Right lobe of liver (tissue), 6 donors: ENCODE results near the gene RBM38. TPM values are rescaled to one million over a fixed set of nuclear protein-coding genes. Genes with fewer than 3 reads are reported as not detected.

Experiments
- ATAC-seq, 4 donors: fragments of 200-7000 bp; cut with Tn5 transposase; one replicate each; pipeline ENCODE4 v1.9.1; 2020; ENCODE audit warnings: mild to moderate bottlenecking in 4 of 4, moderate library complexity in 4 of 4
- DNase-seq, 3 donors: peaks; one replicate each; pipeline ENCODE4 v3.0.0-alpha.2; 2020
- H3K27ac ChIP-seq, 3 donors: fragments of 200-600 bp; one replicate each; pipeline ENCODE4 v1.8.0; 2022
- H3K27me3 ChIP-seq, 2 donors: fragments of 200-600 bp; one replicate each; pipeline ENCODE4 v1.8.0; 2022
- H3K36me3 ChIP-seq, 4 donors: fragments of 200-600 bp; sonication (generic) in 1 of 4; one replicate each; pipeline versions ENCODE4 v1.5.1 to v1.8.0; 2017 to 2022; ENCODE audit warnings: control low read depth in 1 of 4
- H3K4me1 ChIP-seq, 4 donors: fragments of 200-600 bp; sonication (generic) in 1 of 4; one replicate each; pipeline versions ENCODE4 v1.5.1 to v1.8.0; 2017 to 2022; ENCODE audit warnings: control low read depth in 1 of 4
- H3K4me3 ChIP-seq, 3 donors: fragments of 200-600 bp; one replicate each; pipeline ENCODE4 v1.8.0; 2022
- H3K9me3 ChIP-seq, 4 donors: fragments of 200-600 bp; sonication (generic) in 1 of 4; one replicate each; pipeline versions ENCODE4 v1.5.1 to v1.8.0; 2017 to 2022; ENCODE audit warnings: control low read depth in 1 of 4
- POLR2A ChIP-seq: fragments of 450-650 bp; IDR thresholded peaks from one replicate; pipeline ENCODE4 v1.6.1; 2017; ENCODE audit warnings: antibody characterized with exemption, mild to moderate bottlenecking
- WGBS: methylation state at CpG from one replicate; pipeline ENCODE4 v1.1.6; 2018; ENCODE audit warnings: low coverage, low lambda C conversion rate; ENCODE audit not compliant: insufficient coverage; ENCODE audit errors: missing lambda C conversion rate; 5-methylcytosine and 5-hydroxymethylcytosine counted together
- intact Hi-C, 2 donors: fragments of 100-400 bp; cut with DNase I; formaldehyde crosslinking; loops; one replicate each; pipeline versions ENCODE4 v1.11.2 to v1.14.1; 2022
- total RNA-seq, 6 experiments: library from RNA; depleted of rRNA in 2 of 6; stranded (reverse); fragments of >200 nt in 2 of 6; fragmentation: NEBNext Ultra II Directional in 3 of 6; extraction: Animal tissue kit (Norgen Biotek cat#: 25700) in 3 of 6; gene quantifications; one replicate each; pipeline versions ENCODE4 v1.1.0 to v1.2.4, GENCODE V29; 2016 to 2023
- TF ChIP-seq, protein P1 (sequence below), 4 donors: fragments of 200-600 bp in 3 of 4; fragments of 450-650 bp in 1 of 4; IDR thresholded peaks; one replicate each; pipeline versions ENCODE4 v1.5.1 to v1.8.0; 2016 to 2022; ENCODE audit warnings: antibody characterized with exemption in 4 of 4, mild to moderate bottlenecking in 2 of 4
- donor health status: DM: no; HTN: yes; CAD: no.
- donor health status: DM: no; HTN: no; CAD: no.
- donor health status: DM: no; HTN: no; CAD: no.
- donor health status: DM: no; HTN: yes; CAD: no.
- donor health status: DM: no; HTN: yes; CAD: no.

Gene RBM38
- total RNA-seq, 6 experiments from 2014 or later = 3.9 to 16.9 (median 9.6) TPM

DNA sequence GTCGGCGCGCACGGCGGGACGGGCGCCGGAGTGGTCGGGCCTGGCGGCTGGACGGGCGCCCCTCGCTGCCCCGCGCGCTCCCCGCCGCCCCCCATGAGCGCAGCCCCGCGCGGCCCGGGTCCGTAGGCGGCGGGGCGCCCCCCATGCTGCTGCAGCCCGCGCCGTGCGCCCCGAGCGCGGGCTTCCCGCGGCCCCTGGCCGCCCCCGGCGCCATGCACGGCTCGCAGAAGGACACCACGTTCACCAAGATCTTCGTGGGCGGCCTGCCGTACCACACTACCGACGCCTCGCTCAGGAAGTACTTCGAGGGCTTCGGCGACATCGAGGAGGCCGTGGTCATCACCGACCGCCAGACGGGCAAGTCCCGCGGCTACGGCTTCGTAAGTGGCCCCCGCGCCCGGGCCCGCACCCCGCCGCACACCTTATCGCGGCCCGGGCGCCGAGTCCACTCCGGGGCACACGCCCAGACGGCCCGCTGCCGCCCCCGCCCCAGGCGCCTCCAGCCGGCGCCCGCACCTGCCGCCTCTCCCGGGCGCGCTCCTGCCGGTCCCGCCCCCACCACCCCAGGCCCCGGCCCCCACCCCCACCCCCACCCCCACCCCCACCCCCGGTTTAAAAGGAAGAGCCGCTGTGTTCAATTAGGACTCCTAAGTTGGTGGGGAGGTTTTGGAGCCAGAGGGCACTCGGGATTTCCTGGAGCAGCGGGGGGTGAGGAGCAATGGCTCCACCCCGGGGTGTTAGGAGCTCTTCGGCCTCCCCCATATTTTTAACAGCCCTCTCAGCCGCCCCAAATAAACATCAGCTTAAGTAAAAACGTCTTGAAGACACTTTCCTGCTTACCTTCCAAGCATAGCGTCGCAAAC, 474 bp downstream of the RBM38 start:
- DNase-seq (peak in 2 of 3 donors; percentile 48 to 59), ATAC-seq (no peak)
- Histone ChIP-seq H3K9me3 (no peaks in the 10 kb centered on the region), H3K36me3 (no peaks in the 10 kb centered on the region), H3K27me3 (no peaks in the 10 kb centered on the region), H3K4me3 (peak overlapping the region; percentile 58 to 70 (median 61)), H3K4me1 (peaks cover 0 to 19% (median 0%) of the 10 kb centered on the region in 4 donors), H3K27ac (peak overlapping the region in 2 of 3 donors; percentile 59 to 65)
- intact Hi-C loops = no loop called here
- TF ChIP-seq, protein P1, sequence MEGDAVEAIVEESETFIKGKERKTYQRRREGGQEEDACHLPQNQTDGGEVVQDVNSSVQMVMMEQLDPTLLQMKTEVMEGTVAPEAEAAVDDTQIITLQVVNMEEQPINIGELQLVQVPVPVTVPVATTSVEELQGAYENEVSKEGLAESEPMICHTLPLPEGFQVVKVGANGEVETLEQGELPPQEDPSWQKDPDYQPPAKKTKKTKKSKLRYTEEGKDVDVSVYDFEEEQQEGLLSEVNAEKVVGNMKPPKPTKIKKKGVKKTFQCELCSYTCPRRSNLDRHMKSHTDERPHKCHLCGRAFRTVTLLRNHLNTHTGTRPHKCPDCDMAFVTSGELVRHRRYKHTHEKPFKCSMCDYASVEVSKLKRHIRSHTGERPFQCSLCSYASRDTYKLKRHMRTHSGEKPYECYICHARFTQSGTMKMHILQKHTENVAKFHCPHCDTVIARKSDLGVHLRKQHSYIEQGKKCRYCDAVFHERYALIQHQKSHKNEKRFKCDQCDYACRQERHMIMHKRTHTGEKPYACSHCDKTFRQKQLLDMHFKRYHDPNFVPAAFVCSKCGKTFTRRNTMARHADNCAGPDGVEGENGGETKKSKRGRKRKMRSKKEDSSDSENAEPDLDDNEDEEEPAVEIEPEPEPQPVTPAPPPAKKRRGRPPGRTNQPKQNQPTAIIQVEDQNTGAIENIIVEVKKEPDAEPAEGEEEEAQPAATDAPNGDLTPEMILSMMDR (IDR thresholded peaks at IDR 0.05) = no peak
- peak; percentile 35 for TF ChIP-seq POLR2A
- WGBS = 9% methylated on average over 11 of the region's 98 CpGs

DNA sequence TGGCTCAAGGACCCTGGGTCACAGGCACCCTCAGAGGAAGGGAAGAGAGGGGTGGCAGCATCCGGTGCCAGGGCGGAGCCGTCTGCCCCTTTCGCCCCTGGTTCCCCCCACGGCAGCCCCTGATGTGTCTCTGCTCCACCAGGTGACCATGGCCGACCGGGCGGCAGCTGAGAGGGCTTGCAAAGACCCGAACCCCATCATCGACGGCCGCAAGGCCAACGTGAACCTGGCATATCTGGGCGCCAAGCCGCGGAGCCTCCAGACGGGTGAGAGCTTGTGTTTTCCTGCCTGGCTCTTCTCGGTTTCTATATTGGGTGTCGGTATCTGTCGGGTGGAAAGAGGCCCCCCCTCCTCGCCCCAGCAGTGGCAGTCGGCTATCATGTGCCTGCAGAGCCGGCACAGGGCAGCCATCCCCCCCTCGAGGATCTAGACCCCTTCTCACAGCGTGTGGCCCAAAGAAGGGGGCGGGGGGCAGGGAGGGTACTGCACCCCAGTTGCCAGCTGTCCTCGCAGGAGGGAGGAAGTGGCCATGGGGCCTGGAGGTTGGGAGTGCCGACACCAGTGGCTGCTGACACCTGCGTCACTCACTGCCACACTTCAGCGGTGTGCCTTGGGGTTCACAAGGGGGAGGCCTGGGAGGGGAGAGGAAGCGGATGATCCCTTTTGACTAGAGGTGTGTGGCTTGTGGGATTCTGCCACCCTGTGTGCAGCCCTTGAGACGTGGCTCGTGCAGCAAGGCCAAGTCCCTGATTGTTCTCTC, 1.5 kb downstream of the RBM38 start:
- intact Hi-C loops = no loop called here
- Histone ChIP-seq H3K4me3 (peak overlapping the region; percentile 35 to 70 (median 61)), H3K4me1 (peaks cover 0 to 19% (median 0%) of the 10 kb centered on the region in 4 donors), H3K36me3 (no peaks in the 10 kb centered on the region), H3K9me3 (no peaks in the 10 kb centered on the region), H3K27ac (peak overlapping the region in 2 of 3 donors; percentile 20 to 54), H3K27me3 (no peaks in the 10 kb centered on the region)
- DNase-seq (peak in 2 of 3 donors; percentile 50 to 69), ATAC-seq (no peak)
- 57% methylated on average over 6 of the region's 33 CpGs for WGBS
- TF ChIP-seq, protein P1 (IDR thresholded peaks at IDR 0.05) = no peak
- TF ChIP-seq POLR2A = no peak

- TF ChIP-seq, protein P1 (IDR thresholded peaks at IDR 0.05) = no peak
- TF ChIP-seq POLR2A = no peak
- H3K4me1 ChIP-seq = peaks cover 0 to 19% (median 0%) of the 10 kb centered on the region in 4 donors
- ATAC-seq (no peak), DNase-seq (peak in 1 of 3 donors; percentile 30)
- intact Hi-C loops = no loop called here
- H3K36me3 ChIP-seq = no peaks in the 10 kb centered on the region
- no peak overlapping the region for H3K4me3 ChIP-seq
- WGBS = 76% methylated on average over 5 of the region's 14 CpGs
- H3K27me3 ChIP-seq = no peaks in the 10 kb centered on the region
- H3K27ac ChIP-seq = no peak overlapping the region
- no peaks in the 10 kb centered on the region for H3K9me3 ChIP-seq
Observed at GRCh38 chr20:57393321-57394120, 2.3 kb downstream of the RBM38 start.
